HTR-8/SVneo (cell line): ENCODE data around the gene RHBDF1.

Experiments used
- DNase-seq: peaks from one replicate; pipeline ENCODE4 v3.0.0; 2011; ENCODE audit warnings: low spot score, mixed read lengths; ENCODE audit not compliant: insufficient read length
- FAIRE-seq: peaks from 2 replicates; lab custom pipeline; 2011; peaks lifted over from hg19 to GRCh38; lab: Jason Lieb, UNC

RHBDF1 gene

DNA sequence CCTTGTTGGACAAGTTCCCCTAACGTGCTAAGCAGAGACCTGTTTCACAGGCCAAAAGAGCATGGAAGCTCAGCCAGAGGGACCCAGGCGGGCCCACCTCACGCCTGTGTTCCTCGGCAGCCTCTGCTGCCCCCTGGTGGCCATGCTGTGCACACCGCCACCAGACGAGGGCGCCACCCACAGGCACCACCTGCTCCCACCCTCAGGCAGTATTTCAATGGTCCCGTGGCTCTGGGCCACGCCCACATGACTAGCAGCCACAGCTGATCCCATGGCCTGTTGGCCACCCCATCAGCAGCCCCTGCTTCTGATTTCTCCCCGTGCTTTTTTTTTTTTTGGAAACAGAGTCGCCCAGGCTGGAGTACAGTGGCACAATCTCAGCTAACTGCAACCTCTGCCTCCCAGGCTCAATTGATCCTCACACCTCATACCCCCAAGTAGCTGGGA lies 24.5 kb upstream of the RHBDF1 start:
- DNase-seq, result peak; percentile 93
- FAIRE-seq, result peak; percentile 97

GRCh38 chr16:94918-95265 lies 22.5 kb upstream of the RHBDF1 start:
- FAIRE-seq, result no peak
- no peak for DNase-seq

- DNase-seq (no peak), FAIRE-seq (no peak)
Measured at GRCh38 chr16:92431-93339, 20.3 kb upstream of the RHBDF1 start.

DNA sequence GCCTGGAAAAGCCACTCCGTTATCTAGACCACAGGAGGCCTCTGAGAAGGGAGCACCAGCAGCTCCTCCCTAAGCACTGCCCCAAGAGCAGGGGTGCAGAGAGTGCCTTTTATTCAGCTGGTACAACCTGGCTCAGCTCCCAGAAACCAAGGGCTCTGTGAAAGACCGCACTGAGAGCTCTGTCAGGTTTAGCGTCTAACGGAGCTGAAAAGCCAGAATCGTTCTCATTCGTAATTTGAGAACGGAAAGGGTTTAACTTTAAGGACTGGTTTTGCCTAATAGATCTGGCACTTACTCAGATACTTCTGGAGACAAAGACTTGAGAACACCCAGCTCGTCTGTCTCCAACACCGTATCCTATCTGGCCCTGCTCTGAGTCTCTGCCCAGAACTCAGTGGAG lies 19.1 kb upstream of the RHBDF1 start:
- DNase-seq (no peak), FAIRE-seq (no peak)

- FAIRE-seq, result no peak
- DNase-seq, result no peak
Measured at GRCh38 chr16:89391-90302, 17.2 kb upstream of the RHBDF1 start.

DNA sequence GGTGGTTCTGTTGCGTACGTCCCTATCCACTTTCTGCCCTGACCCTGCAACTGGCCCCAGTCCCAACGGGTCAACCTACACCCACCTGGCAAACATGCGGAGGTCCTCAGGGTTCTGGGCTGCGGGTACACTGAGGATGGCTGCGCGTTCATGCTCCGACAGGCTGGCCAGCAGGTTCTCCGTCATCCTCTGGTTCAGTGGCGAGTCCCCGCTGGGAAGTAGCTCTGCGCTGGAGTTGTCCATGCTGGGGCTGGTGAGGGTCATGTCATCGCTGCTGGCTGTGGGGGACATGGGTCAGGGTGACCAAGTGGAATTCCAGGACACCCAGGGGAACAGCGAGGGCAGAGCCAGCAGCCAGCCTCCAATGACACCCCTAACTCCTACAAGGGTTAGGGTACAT lies 16.2 kb upstream of the RHBDF1 start:
- peak; percentile 36 for FAIRE-seq

DNA sequence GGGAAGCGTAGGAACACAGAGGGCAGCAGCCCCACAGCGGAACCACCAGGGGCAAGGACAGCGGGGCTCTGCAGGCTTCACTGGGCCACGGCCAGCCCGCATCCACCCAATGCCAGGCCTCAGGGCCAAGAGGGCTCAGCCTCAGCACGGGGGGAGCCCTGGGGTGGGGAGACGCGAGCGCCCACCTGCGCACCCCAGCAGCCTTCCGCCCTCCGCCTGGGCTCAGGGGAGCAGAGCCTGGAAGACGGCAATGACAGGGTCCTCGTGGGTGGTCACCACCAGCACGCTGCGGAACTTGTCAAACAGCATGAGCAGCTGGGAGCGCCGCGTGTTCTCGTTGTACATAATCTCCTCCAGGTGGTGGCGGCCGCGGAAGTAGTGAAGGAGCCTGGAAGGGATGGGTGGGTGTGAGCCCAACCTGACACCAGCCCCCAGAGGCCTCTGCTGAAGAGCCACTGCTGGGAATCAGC lies 14.1 kb upstream of the RHBDF1 start:
- DNase-seq (no peak), FAIRE-seq (no peak)

More for the DNA sequence above, 16.2 kb upstream of the RHBDF1 start:
- no peak for DNase-seq

DNA sequence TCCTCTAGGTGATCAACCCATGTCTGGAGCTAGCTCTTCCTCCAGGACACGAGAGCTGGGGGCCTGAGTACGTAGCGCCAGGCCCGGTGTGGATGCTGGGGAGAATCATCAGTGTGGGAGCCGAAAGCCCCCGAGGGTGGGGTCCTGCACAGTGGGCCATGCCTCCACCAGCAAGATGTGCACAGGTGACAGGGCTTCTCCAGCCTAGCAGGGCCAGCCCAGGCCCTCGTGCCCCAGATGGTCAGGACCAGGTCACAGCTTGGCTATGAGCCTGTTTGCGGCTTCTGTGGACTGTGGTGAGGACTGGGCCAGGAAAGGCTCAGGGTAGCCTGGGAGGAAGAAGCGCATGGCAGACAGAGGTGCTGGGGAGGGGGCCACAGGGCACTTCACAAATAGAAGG lies 13.4 kb upstream of the RHBDF1 start:
- DNase-seq (no peak), FAIRE-seq (no peak)

DNA sequence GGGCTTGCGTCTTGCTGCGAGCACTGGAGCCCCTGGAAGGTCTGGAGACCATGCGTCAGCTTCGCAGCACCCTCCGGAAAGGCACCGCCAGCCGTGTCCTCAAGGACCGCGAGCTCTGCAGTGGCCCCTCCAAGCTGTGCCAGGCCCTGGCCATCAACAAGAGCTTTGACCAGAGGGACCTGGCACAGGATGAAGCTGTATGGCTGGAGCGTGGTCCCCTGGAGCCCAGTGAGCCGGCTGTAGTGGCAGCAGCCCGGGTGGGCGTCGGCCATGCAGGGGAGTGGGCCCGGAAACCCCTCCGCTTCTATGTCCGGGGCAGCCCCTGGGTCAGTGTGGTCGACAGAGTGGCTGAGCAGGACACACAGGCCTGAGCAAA lies 13.0 kb upstream of the RHBDF1 start:
- DNase-seq (no peak), FAIRE-seq (no peak)

GRCh38 chr16:84718-85406 lies 12.4 kb upstream of the RHBDF1 start:
- DNase-seq, result peak; percentile 79
- FAIRE-seq, result peak; percentile 95

GRCh38 chr16:83781-84615 lies 11.6 kb upstream of the RHBDF1 start:
- DNase-seq, result no peak
- peak; percentile 26 for FAIRE-seq

- FAIRE-seq (no peak), DNase-seq (no peak)
Measured at GRCh38 chr16:83060-83603, 10.7 kb upstream of the RHBDF1 start.

DNA sequence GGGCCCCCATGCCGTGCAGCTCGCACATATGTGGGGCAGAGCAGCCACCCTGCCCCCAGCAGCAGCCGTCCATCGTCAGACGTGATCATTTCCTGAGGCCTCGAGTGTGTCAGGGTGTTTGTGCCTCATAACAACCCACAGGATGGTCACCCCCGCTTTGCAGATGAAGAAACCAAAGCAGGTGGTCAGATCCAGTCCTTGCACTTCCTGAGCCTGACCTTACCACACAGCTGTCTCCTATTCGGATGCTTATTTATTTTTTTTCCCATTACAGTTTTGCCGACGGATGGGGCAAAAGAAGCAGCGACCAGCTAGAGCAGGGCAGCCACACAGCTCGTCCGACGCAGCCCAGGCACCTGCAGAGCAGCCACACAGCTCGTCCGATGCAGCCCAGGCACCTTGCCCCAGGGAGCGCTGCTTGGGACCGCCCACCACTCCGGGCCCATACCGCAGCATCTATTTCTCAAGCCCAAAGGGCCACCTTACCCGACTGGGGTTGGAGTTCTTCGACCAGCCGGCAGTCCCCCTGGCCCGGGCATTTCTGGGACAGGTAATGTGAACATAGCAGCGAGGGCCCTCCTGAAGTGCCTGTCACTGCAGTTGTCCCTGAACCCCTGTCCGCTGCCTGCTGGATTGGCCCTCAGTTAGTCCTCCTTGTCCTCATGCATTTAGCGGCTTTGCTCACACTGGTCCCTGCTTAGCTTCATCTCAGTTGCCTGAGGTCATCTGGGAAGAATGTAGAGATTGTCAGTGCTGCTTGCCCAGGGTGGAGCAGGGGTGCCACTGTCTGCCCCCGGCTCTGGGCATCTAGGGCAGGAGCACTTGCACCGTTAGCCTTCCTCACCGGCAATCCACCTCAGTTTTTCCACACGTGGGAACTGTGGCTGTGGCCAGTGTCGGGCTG lies 7.0 kb upstream of the RHBDF1 start:
- FAIRE-seq, result no peak
- DNase-seq, result no peak

DNA sequence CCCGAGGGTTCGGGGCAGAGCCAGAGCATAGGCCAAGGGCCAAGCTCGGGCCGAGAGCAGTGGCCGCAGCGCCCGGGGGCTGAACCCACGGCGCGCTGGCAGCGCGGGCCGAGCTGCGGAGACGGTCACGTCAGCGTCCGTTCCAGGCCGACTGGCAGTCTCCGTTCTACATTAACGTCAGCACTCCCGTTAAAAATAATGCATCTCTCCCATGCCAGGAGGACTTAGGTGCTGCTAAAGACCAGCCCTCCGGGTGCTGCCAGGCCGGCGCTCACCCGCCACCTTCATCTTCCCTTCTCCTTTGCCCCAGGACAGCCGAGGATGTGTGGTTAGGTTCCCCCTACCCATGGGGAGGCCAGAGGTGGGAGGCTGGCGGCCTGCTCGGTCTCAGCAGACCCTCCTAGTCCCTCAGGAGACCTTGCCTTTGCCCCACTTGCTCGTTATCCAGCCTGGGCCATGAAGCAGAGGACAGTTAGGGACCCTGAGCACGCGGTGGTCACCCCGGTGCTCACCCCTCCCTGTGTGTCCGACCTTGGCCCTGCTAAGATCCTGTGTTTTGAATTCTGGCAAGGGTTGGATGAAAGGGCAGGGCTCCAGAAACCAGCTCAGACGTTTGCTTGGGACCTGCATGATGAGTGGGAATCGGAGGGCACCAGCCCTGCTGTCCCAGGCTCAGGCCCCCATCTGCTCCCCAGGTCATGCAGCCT lies 6.2 kb upstream of the RHBDF1 start:
- DNase-seq (peak; percentile 26), FAIRE-seq (peak; percentile 4)

- FAIRE-seq (peak; percentile 78), DNase-seq (peak; percentile 94)
Measured at GRCh38 chr16:77807-78443, 5.5 kb upstream of the RHBDF1 start, which contains the start of gene MPG. MPG (plus strand) TSS chr16:78225; CDS start chr16:78310, 85 bp downstream.

DNA sequence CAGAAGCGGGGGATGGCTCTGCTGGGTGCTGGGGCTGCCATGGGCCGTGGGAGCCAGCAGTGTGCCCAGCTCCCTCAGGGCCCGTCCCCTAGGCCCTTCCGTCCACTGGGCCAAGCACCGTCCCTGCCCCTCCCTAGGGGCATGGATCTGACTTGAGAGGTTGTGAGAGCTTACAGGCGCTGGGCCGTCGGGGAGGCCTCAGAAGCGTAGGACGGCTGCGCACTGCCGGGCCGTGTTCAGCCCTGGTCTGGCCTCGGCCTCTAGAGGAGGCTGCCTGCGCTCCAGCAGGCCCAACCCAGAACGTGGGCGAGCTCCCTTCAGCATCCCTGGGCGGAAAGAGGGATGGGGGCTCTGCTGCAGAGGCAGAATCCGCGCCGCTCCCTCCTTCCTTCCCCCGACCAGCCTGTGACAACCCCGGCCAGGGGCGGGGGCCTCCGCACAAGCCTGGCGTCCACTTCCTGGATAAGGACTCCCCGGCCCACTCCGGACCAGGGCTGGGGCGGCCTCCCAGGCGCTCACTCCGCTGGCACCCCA lies 4.9 kb upstream of the RHBDF1 start:
- FAIRE-seq, result no peak
- DNase-seq, result no peak
